K562 (cell line): ENCODE measurements around the gene DCUN1D4. TPM values are rescaled to one million over a fixed set of nuclear protein-coding genes. Genes with fewer than 3 reads are reported as not detected.
A peak's percentile ranks its signal among the peaks of the same experiment; 100 is the strongest.

Source experiments
- ARID3A ChIP-seq: IDR thresholded peaks from 2 replicates; pipeline ENCODE4 v1.6.1; 2012; ENCODE audit warnings: low read depth, low read length, improper control_type of control experiment, borderline replicate concordance
- ATF1 ChIP-seq, 2 experiments: fragments of 450-650 bp in 1 of 2; IDR thresholded peaks; 2 replicates each; pipeline ENCODE4 v1.6.1; 2016; ENCODE audit warnings: missing compliant biosample characterization in 1 of 2, missing genetic modification characterization in 1 of 2
- BACH1 ChIP-seq: fragments of 200-800 bp; sonication (Bioruptor generic); IDR thresholded peaks from 2 replicates; pipeline ENCODE4 v1.6.1; 2016; ENCODE audit warnings: missing genetic modification characterization, missing compliant biosample characterization
- BRF2 ChIP-seq: IDR thresholded peaks from 3 replicates; pipeline ENCODE4 v1.6.1; 2011; ENCODE audit warnings: borderline replicate concordance, mild to moderate bottlenecking; ENCODE audit not compliant: insufficient read length, insufficient read depth
- FOXM1 ChIP-seq, 2 experiments: fragments of 450-650 bp in 1 of 2; sonication (generic) in 1 of 2; formaldehyde crosslinking in 1 of 2; IDR thresholded peaks; 2 replicates each; pipeline versions ENCODE4 v1.6.1 to v1.9.0; 2017 to 2022; ENCODE audit warnings: low read depth in 2 of 2, mild to moderate bottlenecking in 2 of 2, missing genetic modification reagents in 1 of 2, moderate library complexity in 1 of 2
- GTF3C2 ChIP-seq: IDR thresholded peaks from 3 replicates; pipeline ENCODE4 v1.6.1; 2011; ENCODE audit warnings: borderline replicate concordance, mild to moderate bottlenecking, moderate library complexity; ENCODE audit not compliant: insufficient read length; ENCODE audit errors: extremely low read depth
- HBP1 ChIP-seq: fragments of 450-650 bp; formaldehyde crosslinking; IDR thresholded peaks from 2 replicates; pipeline ENCODE4 v1.4.0; 2022; ENCODE audit warnings: missing genetic modification characterization
- HNRNPLL ChIP-seq: fragments of 200-400 bp; formaldehyde crosslinking; IDR thresholded peaks from 2 replicates; pipeline ENCODE4 v1.6.1; 2017; ENCODE audit warnings: low read length, low read depth, mild to moderate bottlenecking; ENCODE audit not compliant: poor library complexity, severe bottlenecking
- MCM7 ChIP-seq, 2 experiments: fragments of 450-650 bp; IDR thresholded peaks; 2 replicates each; pipeline ENCODE4 v1.6.1; 2016 to 2018
- NR0B1 ChIP-seq: fragments of 450-650 bp; IDR thresholded peaks from one replicate; pipeline ENCODE4 v1.6.1; 2018; ENCODE audit warnings: mild to moderate bottlenecking, moderate library complexity; ENCODE audit not compliant: partially characterized antibody
- SP1 ChIP-seq: sonication (generic); formaldehyde crosslinking; IDR thresholded peaks from 2 replicates; pipeline ENCODE4 v1.8.1; 2022; ENCODE audit warnings: mild to moderate bottlenecking, missing genetic modification reagents
- TCF15 ChIP-seq: fragments of 250-450 bp; sonication (Bioruptor Pico); IDR thresholded peaks from 2 replicates; pipeline ENCODE4 v1.8.0; 2022; ENCODE audit warnings: moderate library complexity, mild to moderate bottlenecking, inconsistent platforms
- ZNF232 ChIP-seq: sonication (generic); formaldehyde crosslinking; IDR thresholded peaks from 2 replicates; pipeline ENCODE4 v1.8.0; 2022; ENCODE audit warnings: mild to moderate bottlenecking, missing genetic modification reagents
- ZNF274 ChIP-seq: IDR thresholded peaks from 2 replicates; pipeline ENCODE4 v1.6.1; 2011; ENCODE audit warnings: low read depth, mild to moderate bottlenecking, low read length, moderate library complexity, borderline replicate concordance
- ZNF699 ChIP-seq: fragments of 250-450 bp; sonication (Bioruptor Pico); IDR thresholded peaks from 2 replicates; pipeline ENCODE4 v1.8.0; 2021; ENCODE audit warnings: mild to moderate bottlenecking, moderate library complexity; ENCODE audit not compliant: insufficient replicate concordance
- polyA plus RNA-seq, 8 experiments: library from polyadenylated mRNA; depleted of rRNA in 4 of 8; stranded (reverse) in 5 of 8; unstranded in 3 of 8; fragments of >200 nt; fragmentation: Nextera tagmentation in 2 of 8; fragmentation: Illumina TruSeq in 1 of 8; extraction: Ambion mirVana in 2 of 8; extraction: Trizol in 1 of 8; gene quantifications; 2 replicates each; pipeline versions ENCODE4 v1.2.1 to v1.2.3, GENCODE V29; 2011 to 2014; ENCODE audit warnings: inconsistent platforms in 1 of 8, missing spikeins in 1 of 8
- total RNA-seq, 7 experiments: library from RNA; depleted of rRNA in 6 of 7; stranded (reverse); fragments of >200 nt in 6 of 7; fragmentation: Illumina TruSeq in 2 of 7; extraction: Trizol in 2 of 7; gene quantifications; 2 replicates each; pipeline versions ENCODE4 v1.2.1 to v1.2.3, GENCODE V29; 2011 to 2021; ENCODE audit warnings: low replicate concordance in 1 of 7

Gene DCUN1D4
- total and polyA plus RNA-seq, 9 of the 15 experiments (the other 6 are each of a cell fraction or from before 2014, with no cell fraction given) = 15.1 to 73.5 (median 23.0) TPM

- no peak for TF ChIP-seq GTF3C2
- no peak for TF ChIP-seq ZNF232 (CRISPR knock-in tag)
- no peak for TF ChIP-seq BRF2
- TF ChIP-seq MCM7 (IDR thresholded peaks at IDR 0.05) = no peak
- no peak for TF ChIP-seq FOXM1 (IDR thresholded peaks at IDR 0.05; ENCODE audit: low read depth)
- TF ChIP-seq FOXM1 (CRISPR knock-in tag; IDR thresholded peaks at IDR 0.05; ENCODE audit: low read depth) = no peak
- no peak for TF ChIP-seq SP1 (CRISPR knock-in tag)
- no peak for TF ChIP-seq ARID3A
- no peak for TF ChIP-seq BACH1 (tag)
- no peak for TF ChIP-seq HNRNPLL
- TF ChIP-seq NR0B1 = no peak
- TF ChIP-seq ATF1 (CRISPR knock-in tag; IDR thresholded peaks at IDR 0.05) = no peak
- peak; percentile 55 for TF ChIP-seq ATF1 (tag; IDR thresholded peaks at IDR 0.05)
- no peak for TF ChIP-seq ZNF699 (CRISPR knock-in tag)
- no peak for TF ChIP-seq ZNF274
- no peak for TF ChIP-seq TCF15 (CRISPR knock-in tag)
- no peak for TF ChIP-seq HBP1 (CRISPR knock-in tag)
Observed at GRCh38 chr4:51844153-51845054, 1.5 kb downstream of the DCUN1D4 start (continued).
